NCI-H82 treated with DMSO at 0.1 percent for 48 hours (cell line): Measurements from ENCODE around the gene RABGAP1L.

ENCODE experiments used
- DNase-seq: peaks from one replicate; lab custom pipeline; 2025; ENCODE audit not compliant: unreplicated experiment; lab: John Stamatoyannopoulos, UW

Gene RABGAP1L

GRCh38 chr1:174953285-174954072 lies 794.2 kb downstream of the RABGAP1L start:
- DNase-seq: no peak

GRCh38 chr1:174954073-174954460 lies 794.7 kb downstream of the RABGAP1L start:
- DNase-seq: no peak

GRCh38 chr1:174954671-174955669 lies 795.6 kb downstream of the RABGAP1L start:
- DNase-seq: no peak

- DNase-seq: no peak
These were observed 796.8 kb downstream of the RABGAP1L start for GRCh38 chr1:174956086-174956485.

- DNase-seq: no peak
These were observed 797.7 kb downstream of the RABGAP1L start for GRCh38 chr1:174956976-174957375.

GRCh38 chr1:174957829-174958228 lies 798.5 kb downstream of the RABGAP1L start:
- DNase-seq: no peak

- DNase-seq: no peak
These were observed 799.1 kb downstream of the RABGAP1L start for GRCh38 chr1:174958396-174958795.

GRCh38 chr1:174960362-174960761 lies 801.0 kb downstream of the RABGAP1L start:
- DNase-seq: no peak

- DNase-seq: no peak
These were observed 804.3 kb downstream of the RABGAP1L start for GRCh38 chr1:174963529-174964125.

- DNase-seq: no peak
These were observed 805.1 kb downstream of the RABGAP1L start for GRCh38 chr1:174964261-174964971.

- DNase-seq: no peak
These were observed 805.6 kb downstream of the RABGAP1L start for GRCh38 chr1:174964972-174965361.

- no peak for DNase-seq
These were observed 806.2 kb downstream of the RABGAP1L start for GRCh38 chr1:174965362-174966007.

GRCh38 chr1:174966008-174966572 lies 806.8 kb downstream of the RABGAP1L start:
- no peak for DNase-seq

GRCh38 chr1:174967845-174968705 lies 808.8 kb downstream of the RABGAP1L start:
- DNase-seq: no peak

GRCh38 chr1:174968750-174969244 lies 809.5 kb downstream of the RABGAP1L start:
- no peak for DNase-seq

- no peak for DNase-seq
These were observed 810.7 kb downstream of the RABGAP1L start for GRCh38 chr1:174969977-174970376.

GRCh38 chr1:174971466-174971865 lies 812.1 kb downstream of the RABGAP1L start:
- no peak for DNase-seq

- no peak for DNase-seq
These were observed 812.6 kb downstream of the RABGAP1L start for GRCh38 chr1:174971902-174972301.

GRCh38 chr1:174974711-174975119 lies 815.4 kb downstream of the RABGAP1L start:
- no peak for DNase-seq
